Fibroblast of peridontal ligament (primary cell): ENCODE data around the gene ACMSD.

ENCODE experiments used
- DNase-seq: peaks from one replicate; pipeline ENCODE4 v3.0.0-alpha.2; 2010; ENCODE audit errors: extremely low read depth

Gene ACMSD

GRCh38 chr2:134946073-134946472 lies 107.7 kb downstream of the ACMSD start:
- DNase-seq, result no peak

DNA sequence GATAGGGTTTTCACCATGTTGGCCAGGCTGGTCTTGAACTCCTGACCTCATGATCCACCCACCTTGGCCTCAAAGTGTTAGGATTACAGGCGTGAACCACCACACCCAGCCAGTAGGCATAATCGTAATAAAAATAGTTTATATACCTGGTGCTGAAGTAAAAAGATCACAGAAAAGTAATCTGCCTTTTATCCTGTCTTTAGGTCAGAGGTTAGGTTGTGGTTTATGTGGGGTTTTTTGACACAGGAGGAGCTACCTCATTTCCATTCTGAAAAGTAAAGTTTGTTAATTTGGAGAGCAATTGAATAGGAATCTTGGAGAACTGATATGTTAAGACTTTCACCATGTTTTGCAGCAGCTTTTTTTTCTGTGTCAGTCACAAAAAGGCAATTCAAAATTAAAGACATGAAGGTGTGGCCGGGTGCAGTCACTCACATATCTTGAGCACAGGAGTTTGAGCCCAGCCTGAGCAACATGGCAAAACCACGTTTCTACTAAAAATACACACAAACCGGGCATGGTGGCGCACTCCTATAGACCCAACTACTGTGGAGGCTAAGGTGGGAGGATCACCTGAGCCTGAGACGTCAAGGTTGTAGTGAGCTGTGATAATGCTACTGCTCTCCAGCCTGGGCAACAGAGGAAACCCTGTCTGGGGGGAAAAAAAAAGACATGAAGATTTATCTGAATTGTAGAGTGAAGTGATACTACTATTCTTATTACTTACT lies 111.7 kb downstream of the ACMSD start:
- DNase-seq, result no peak

- DNase-seq, result no peak
These were observed 112.5 kb downstream of the ACMSD start for GRCh38 chr2:134950886-134951285.
